Measurements from ENCODE around the gene SLC49A4.

DNA sequence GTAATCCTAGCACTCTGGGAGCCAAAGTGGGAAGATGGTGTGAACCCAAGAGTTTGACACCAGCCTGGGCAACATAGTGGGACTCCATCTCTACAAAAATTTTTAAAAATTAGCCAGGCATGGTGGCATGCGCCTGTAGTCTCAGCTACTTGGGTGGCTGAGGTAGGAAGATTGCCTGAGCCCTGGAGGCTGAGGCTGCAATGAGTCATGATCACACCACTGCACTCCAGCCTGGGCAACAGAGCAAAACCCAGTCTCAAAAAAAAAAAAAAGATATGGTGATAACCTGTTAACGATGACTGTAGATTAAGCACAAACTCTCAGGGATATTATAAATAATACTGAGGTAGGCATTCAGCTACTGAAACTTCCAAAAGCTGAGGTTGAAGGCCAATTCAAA is 107.5 kb downstream of the SLC49A4 start:
- TF ChIP-seq YY1 (IDR thresholded peaks at IDR 0.05; ENCODE audit: insufficient read depth, insufficient read length) (no peak), ZNF274 (IDR thresholded peaks at IDR 0.05; ENCODE audit: low read depth, low read length) (no peak)
